GM12865 (cell line): ENCODE data around the gene FSIP1.
"Not testable (repeated sequence)": the region's sequence is repeated elsewhere in the genome, so short reads cannot be mapped to it uniquely, and the experiment has no call there.

ENCODE experiments used
- DNase-seq: peaks from one replicate; pipeline ENCODE4 v3.0.0; 2010; ENCODE audit warnings: low read depth
- H3K4me3 ChIP-seq: 2 replicates; pipeline ENCODE4 v1.5.1; 2011; ENCODE audit warnings: mild to moderate bottlenecking, low read depth, low read length, control low read depth
- TF ChIP-seq, protein P1 (sequence below): IDR thresholded peaks from 2 replicates; pipeline ENCODE4 v1.5.1; 2011; ENCODE audit warnings: low read length, control low read depth, low read depth, inconsistent platforms; ENCODE audit not compliant: insufficient read depth; ENCODE audit errors: missing control alignments

FSIP1 gene

DNA sequence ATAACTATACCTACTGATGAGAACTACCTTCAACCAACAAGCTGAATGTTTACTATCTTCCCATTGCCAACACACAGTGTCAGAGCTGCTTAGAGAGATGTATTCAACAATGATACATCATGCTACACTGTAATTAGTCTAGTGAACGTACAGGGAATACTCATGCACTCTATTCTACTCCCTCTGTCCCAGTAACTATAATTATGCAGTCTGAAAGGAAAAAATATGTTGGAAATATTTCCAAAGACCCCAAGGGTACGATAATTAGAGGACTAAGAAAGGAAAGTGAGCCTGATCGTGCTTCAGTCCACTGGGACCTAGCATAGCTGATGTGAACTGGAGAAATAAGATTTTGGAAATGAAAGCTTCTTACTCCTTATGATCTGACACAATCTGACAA lies 36.9 kb upstream of the FSIP1 start:
- TF ChIP-seq, protein P1, sequence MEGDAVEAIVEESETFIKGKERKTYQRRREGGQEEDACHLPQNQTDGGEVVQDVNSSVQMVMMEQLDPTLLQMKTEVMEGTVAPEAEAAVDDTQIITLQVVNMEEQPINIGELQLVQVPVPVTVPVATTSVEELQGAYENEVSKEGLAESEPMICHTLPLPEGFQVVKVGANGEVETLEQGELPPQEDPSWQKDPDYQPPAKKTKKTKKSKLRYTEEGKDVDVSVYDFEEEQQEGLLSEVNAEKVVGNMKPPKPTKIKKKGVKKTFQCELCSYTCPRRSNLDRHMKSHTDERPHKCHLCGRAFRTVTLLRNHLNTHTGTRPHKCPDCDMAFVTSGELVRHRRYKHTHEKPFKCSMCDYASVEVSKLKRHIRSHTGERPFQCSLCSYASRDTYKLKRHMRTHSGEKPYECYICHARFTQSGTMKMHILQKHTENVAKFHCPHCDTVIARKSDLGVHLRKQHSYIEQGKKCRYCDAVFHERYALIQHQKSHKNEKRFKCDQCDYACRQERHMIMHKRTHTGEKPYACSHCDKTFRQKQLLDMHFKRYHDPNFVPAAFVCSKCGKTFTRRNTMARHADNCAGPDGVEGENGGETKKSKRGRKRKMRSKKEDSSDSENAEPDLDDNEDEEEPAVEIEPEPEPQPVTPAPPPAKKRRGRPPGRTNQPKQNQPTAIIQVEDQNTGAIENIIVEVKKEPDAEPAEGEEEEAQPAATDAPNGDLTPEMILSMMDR, result no peak
- H3K4me3 ChIP-seq, result no peak overlapping the region
- no peak for DNase-seq

- no peak for DNase-seq
- TF ChIP-seq, protein P1, result no peak
- H3K4me3 ChIP-seq, result no peak overlapping the region
Measured at GRCh38 chr15:39817892-39818291, 35.3 kb upstream of the FSIP1 start.

- no peak overlapping the region for H3K4me3 ChIP-seq
- no peak for DNase-seq
- TF ChIP-seq, protein P1, result no peak
Measured at GRCh38 chr15:39814489-39814888, 31.8 kb upstream of the FSIP1 start.

GRCh38 chr15:39812651-39813050 lies 30.0 kb upstream of the FSIP1 start:
- not testable (repeated sequence) for DNase-seq, H3K4me3 ChIP-seq

DNA sequence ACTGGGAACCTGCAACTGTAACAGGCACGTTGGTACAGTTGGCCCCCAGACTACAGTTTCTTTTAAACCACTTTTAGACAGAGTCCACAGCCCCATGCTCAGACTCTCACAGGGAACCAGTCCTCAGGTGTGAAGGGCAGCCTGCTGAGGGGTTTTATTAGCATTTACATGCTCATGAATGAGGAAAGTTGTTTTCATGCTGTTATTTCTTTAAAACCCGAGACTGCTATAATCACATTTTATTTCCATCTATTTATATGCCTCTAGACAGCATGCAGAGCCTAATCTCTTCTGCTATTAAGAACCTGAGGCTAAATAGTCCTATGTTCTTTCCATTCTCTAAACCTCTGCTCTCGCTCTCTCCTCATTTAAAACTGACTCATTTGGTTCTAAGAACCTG lies 26.3 kb upstream of the FSIP1 start:
- DNase-seq, result no peak
- TF ChIP-seq, protein P1, result no peak
- no peak overlapping the region for H3K4me3 ChIP-seq

GRCh38 chr15:39807791-39808190 lies 25.1 kb upstream of the FSIP1 start:
- TF ChIP-seq, protein P1, result no peak
- no peak overlapping the region for H3K4me3 ChIP-seq
- no peak for DNase-seq

- DNase-seq, result peak; percentile 35
- H3K4me3 ChIP-seq, result no peak overlapping the region
- TF ChIP-seq, protein P1, result no peak
Measured at GRCh38 chr15:39804026-39804425, 21.4 kb upstream of the FSIP1 start.
